Neural cell (in vitro differentiated cells): ENCODE data around the gene TJP1. TPM values are rescaled to one million over a fixed set of nuclear protein-coding genes. Genes with fewer than 3 reads are reported as not detected.

Experiments
- H2AFZ ChIP-seq: fragments of 200-600, 300-800 bp; sonication (generic), shearing (Covaris generic); 2 replicates; pipeline ENCODE4 v1.6.0; 2014; ENCODE audit warnings: low read depth, mild to moderate bottlenecking, antibody characterized with exemption, low read length, moderate library complexity
- H3F3A ChIP-seq: fragments of 200-600 bp; shearing (Covaris generic); 2 replicates; pipeline ENCODE4 v1.6.1; 2016; ENCODE audit warnings: mild to moderate bottlenecking, moderate library complexity, mixed read lengths, antibody characterized with exemption, low read length; ENCODE audit not compliant: insufficient read depth, poor library complexity, severe bottlenecking
- H3K27ac ChIP-seq: fragments of 200-600, 300-800 bp; sonication (generic), shearing (Covaris generic); 2 replicates; pipeline ENCODE4 v1.5.1; 2014; ENCODE audit warnings: mild to moderate bottlenecking, low read length, moderate library complexity
- H3K27me3 ChIP-seq: fragments of 300-800, 200-600 bp; sonication (generic), shearing (Covaris generic); 2 replicates; pipeline ENCODE4 v1.6.0; 2014; ENCODE audit warnings: mild to moderate bottlenecking, low read depth, low read length, moderate library complexity; ENCODE audit not compliant: insufficient read depth
- H3K36me3 ChIP-seq: fragments of 300-800, 200-600 bp; sonication (generic), shearing (Covaris generic); 2 replicates; pipeline ENCODE4 v1.5.1; 2014; ENCODE audit warnings: mild to moderate bottlenecking, antibody characterized with exemption, low read length, moderate library complexity; ENCODE audit not compliant: insufficient read depth
- H3K4me2 ChIP-seq: fragments of 300-800, 200-600 bp; sonication (generic), shearing (Covaris generic); 2 replicates; pipeline ENCODE4 v1.6.0; 2014; ENCODE audit warnings: mild to moderate bottlenecking, low read length
- H3K4me3 ChIP-seq: fragments of 300-800, 200-600 bp; sonication (generic), shearing (Covaris generic); 2 replicates; pipeline ENCODE4 v1.5.1; 2014; ENCODE audit warnings: mild to moderate bottlenecking, low read length, moderate library complexity
- H3K79me2 ChIP-seq: fragments of 200-600 bp; shearing (Covaris generic); replicated peaks from 2 replicates; pipeline ENCODE4 v1.6.0; 2014; ENCODE audit warnings: mild to moderate bottlenecking, low read length, moderate library complexity; ENCODE audit not compliant: insufficient read depth
- H3K9ac ChIP-seq: fragments of 300-800, 200-600 bp; sonication (generic), shearing (Covaris generic); 2 replicates; pipeline ENCODE4 v1.6.1; 2016; ENCODE audit warnings: mild to moderate bottlenecking, low read length, mixed read lengths
- H3K9me2 ChIP-seq: fragments of 200-600 bp; shearing (Covaris generic); 2 replicates; pipeline ENCODE4 v1.6.1; 2016; ENCODE audit warnings: mild to moderate bottlenecking, low read length, mixed read lengths; ENCODE audit not compliant: insufficient read depth
- H3K9me3 ChIP-seq: fragments of 200-600, 300-800 bp; sonication (generic), shearing (Covaris generic); 2 replicates; pipeline ENCODE4 v1.6.1; 2016; ENCODE audit warnings: mild to moderate bottlenecking, mixed run types, low read length, moderate library complexity, mixed read lengths
- H4K20me1 ChIP-seq: fragments of 200-600 bp; shearing (Covaris generic); 2 replicates; pipeline ENCODE4 v1.6.1; 2016; ENCODE audit warnings: mild to moderate bottlenecking, mixed run types; ENCODE audit not compliant: insufficient read depth
- CTCF ChIP-seq: fragments of 450-650 bp; IDR thresholded peaks from 2 replicates; pipeline ENCODE4 v1.5.1; 2014; ENCODE audit warnings: antibody characterized with exemption, mild to moderate bottlenecking, moderate library complexity; ENCODE audit not compliant: poor library complexity, severe bottlenecking
- EP300 ChIP-seq: fragments of 450-650 bp; conservative IDR thresholded peaks from 2 replicates; pipeline ENCODE4 v1.6.1; 2014; ENCODE audit warnings: antibody characterized with exemption, mild to moderate bottlenecking, moderate library complexity; ENCODE audit not compliant: poor library complexity, severe bottlenecking
- EZH2 ChIP-seq: fragments of 200-600, 300-800 bp; shearing (Covaris generic), sonication (generic); IDR thresholded peaks from 2 replicates; pipeline ENCODE4 v1.6.1; 2014; ENCODE audit warnings: antibody characterized with exemption, low read length, borderline replicate concordance, mild to moderate bottlenecking; ENCODE audit not compliant: insufficient read depth, poor library complexity, severe bottlenecking
- MXI1 ChIP-seq: fragments of 450-650 bp; conservative IDR thresholded peaks from 2 replicates; pipeline ENCODE4 v1.6.1; 2014; ENCODE audit warnings: antibody characterized with exemption, mild to moderate bottlenecking; ENCODE audit not compliant: poor library complexity, severe bottlenecking
- POLR2AphosphoS5 ChIP-seq: IDR thresholded peaks from 2 replicates; pipeline ENCODE4 v1.6.1; 2012
- RAD21 ChIP-seq: fragments of 450-650 bp; conservative IDR thresholded peaks from 2 replicates; pipeline ENCODE4 v1.6.1; 2014; ENCODE audit warnings: antibody characterized with exemption, mild to moderate bottlenecking, moderate library complexity
- REST ChIP-seq: IDR thresholded peaks from 2 replicates; pipeline ENCODE4 v1.6.1; 2012; ENCODE audit warnings: borderline replicate concordance
- SMC3 ChIP-seq: fragments of 450-650 bp; conservative IDR thresholded peaks from 2 replicates; pipeline ENCODE4 v1.6.1; 2014; ENCODE audit warnings: antibody characterized with exemption, mild to moderate bottlenecking, moderate library complexity; ENCODE audit not compliant: poor library complexity
- TAF1 ChIP-seq: IDR thresholded peaks from 2 replicates; pipeline ENCODE4 v1.6.1; 2012; ENCODE audit warnings: low read depth
- polyA plus RNA-seq: library from polyadenylated mRNA; depleted of rRNA; stranded (reverse); fragments of >200 nt; gene quantifications from 2 replicates; pipeline ENCODE4 v1.2.3, GENCODE V29; 2014

TJP1 gene
- polyA plus RNA-seq, 1 donor from 2014 or later = 6.2 TPM

- Histone ChIP-seq H3K27ac (no peak overlapping the region), H4K20me1 (no peaks in the 10 kb centered on the region), H3K79me2 (no peaks in the 10 kb centered on the region), H3K27me3 (no peaks in the 10 kb centered on the region), H2AFZ (no peak overlapping the region), H3K9me2 (no peaks in the 10 kb centered on the region), H3F3A (no peaks in the 10 kb centered on the region), H3K4me3 (no peak overlapping the region), H3K4me2 (no peak overlapping the region), H3K36me3 (no peaks in the 10 kb centered on the region), H3K9ac (no peak overlapping the region), H3K9me3 (peaks cover 4% of the 10 kb centered on the region)
- no peak for TF ChIP-seq SMC3
- TF ChIP-seq REST = no peak
- no peak for TF ChIP-seq RAD21
- TF ChIP-seq EZH2 = no peak
- TF ChIP-seq CTCF = no peak
- no peak for TF ChIP-seq POLR2AphosphoS5
- no peak for TF ChIP-seq MXI1
- no peak for TF ChIP-seq TAF1
- TF ChIP-seq EP300 = no peak
Observed at GRCh38 chr15:29849218-29849617, 26.9 kb upstream of the TJP1 start.

- TF ChIP-seq CTCF = no peak
- no peak for TF ChIP-seq RAD21
- Histone ChIP-seq H3K4me2 (no peak overlapping the region), H3K27ac (no peak overlapping the region), H3K4me3 (no peak overlapping the region), H4K20me1 (no peaks in the 10 kb centered on the region), H3K27me3 (no peaks in the 10 kb centered on the region), H2AFZ (no peak overlapping the region), H3F3A (no peaks in the 10 kb centered on the region), H3K9ac (no peak overlapping the region), H3K9me2 (no peaks in the 10 kb centered on the region), H3K79me2 (no peaks in the 10 kb centered on the region), H3K36me3 (no peaks in the 10 kb centered on the region), H3K9me3 (peaks cover 4% of the 10 kb centered on the region)
Observed at GRCh38 chr15:29844290-29844903, 22.1 kb upstream of the TJP1 start.
